ENCODE data around the gene MAPK11.

DNA sequence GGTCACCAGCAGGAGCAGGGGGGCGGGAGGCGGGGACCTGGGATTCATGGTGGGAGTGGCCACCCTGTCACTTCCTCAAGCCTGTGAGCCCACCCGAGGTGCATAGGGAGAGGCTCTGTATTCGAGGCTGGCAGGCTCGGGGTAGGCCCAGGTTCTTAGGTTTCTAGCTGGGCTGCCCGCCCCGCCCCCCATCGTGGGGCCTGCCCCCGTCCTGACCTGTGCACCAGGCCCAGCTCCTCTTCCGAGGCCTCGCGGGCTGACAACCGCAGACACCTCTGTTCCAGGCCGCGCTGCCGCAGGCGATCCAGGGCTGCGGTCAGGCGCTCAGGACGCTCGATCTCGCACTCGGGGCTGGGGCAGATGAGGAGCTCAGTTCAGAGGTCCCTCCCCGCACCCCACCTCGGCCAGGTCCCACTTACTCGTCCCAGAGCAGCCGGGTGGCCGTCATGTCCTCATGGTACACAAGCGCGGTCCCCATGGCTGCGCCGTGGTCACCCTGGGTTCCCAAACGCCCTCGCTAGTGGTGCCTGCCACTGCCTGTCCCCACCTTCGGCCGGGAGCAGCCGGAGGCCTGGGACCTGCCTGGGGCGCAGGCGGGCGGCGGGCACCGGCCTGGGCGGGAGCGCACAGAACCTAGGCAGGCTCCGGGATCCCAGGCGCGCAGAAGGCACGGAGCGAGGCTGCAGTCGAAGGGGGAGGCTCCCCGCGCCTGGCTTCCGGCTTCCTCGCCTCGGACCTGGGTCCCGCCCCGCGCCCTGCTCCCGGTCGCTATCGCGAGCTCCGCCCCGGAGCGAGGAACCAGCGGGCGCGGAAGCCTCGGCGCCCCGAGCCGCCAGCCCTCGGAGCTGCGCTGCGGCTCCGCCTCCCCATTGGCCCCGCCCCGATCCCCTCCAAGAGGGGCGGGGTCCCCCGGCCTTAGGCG, 19.4 kb downstream of the MAPK11 start, which contains the start of gene HDAC10:
- TF ChIP-seq, protein P1, sequence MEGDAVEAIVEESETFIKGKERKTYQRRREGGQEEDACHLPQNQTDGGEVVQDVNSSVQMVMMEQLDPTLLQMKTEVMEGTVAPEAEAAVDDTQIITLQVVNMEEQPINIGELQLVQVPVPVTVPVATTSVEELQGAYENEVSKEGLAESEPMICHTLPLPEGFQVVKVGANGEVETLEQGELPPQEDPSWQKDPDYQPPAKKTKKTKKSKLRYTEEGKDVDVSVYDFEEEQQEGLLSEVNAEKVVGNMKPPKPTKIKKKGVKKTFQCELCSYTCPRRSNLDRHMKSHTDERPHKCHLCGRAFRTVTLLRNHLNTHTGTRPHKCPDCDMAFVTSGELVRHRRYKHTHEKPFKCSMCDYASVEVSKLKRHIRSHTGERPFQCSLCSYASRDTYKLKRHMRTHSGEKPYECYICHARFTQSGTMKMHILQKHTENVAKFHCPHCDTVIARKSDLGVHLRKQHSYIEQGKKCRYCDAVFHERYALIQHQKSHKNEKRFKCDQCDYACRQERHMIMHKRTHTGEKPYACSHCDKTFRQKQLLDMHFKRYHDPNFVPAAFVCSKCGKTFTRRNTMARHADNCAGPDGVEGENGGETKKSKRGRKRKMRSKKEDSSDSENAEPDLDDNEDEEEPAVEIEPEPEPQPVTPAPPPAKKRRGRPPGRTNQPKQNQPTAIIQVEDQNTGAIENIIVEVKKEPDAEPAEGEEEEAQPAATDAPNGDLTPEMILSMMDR (IDR thresholded peaks at IDR 0.05): no peak
- peak in 2 of 4 donors; percentile 58 to 68 for TF ChIP-seq POLR2AphosphoS5 (IDR thresholded peaks at IDR 0.05)
- no peak for TF ChIP-seq POLR2A (IDR thresholded peaks at IDR 0.05)

All from sigmoid colon (tissue), 4 donors.